ENCODE data around the gene RAB12.
"Not testable (repeated sequence)": the region's sequence is repeated elsewhere in the genome, so short reads cannot be mapped to it uniquely, and the experiment has no call there.

RAB12 gene

GRCh38 chr18:8651478-8652261 lies 42.4 kb downstream of the RAB12 start:
- not testable (repeated sequence) for DNase-seq

- peak; percentile 53 to 54 for DNase-seq
These were observed 45.5 kb downstream of the RAB12 start for GRCh38 chr18:8654503-8655451.

GRCh38 chr18:8656232-8656631 lies 47.0 kb downstream of the RAB12 start:
- DNase-seq, result no peak

- no peak for DNase-seq
These were observed 48.0 kb downstream of the RAB12 start for GRCh38 chr18:8657050-8657820.

- DNase-seq, result no peak
These were observed 48.7 kb downstream of the RAB12 start for GRCh38 chr18:8657873-8658470.

- DNase-seq, result no peak
These were observed 49.7 kb downstream of the RAB12 start for GRCh38 chr18:8658858-8659485.

GRCh38 chr18:8659609-8660242 lies 50.5 kb downstream of the RAB12 start:
- DNase-seq, result no peak

- no peak for DNase-seq
These were observed 51.1 kb downstream of the RAB12 start for GRCh38 chr18:8660316-8660715.

GRCh38 chr18:8661754-8662559 lies 52.7 kb downstream of the RAB12 start:
- no peak for DNase-seq

GRCh38 chr18:8662560-8663255 lies 53.5 kb downstream of the RAB12 start:
- no peak for DNase-seq

GRCh38 chr18:8667846-8668245 lies 58.6 kb downstream of the RAB12 start:
- DNase-seq, result no peak

- DNase-seq, result no peak
These were observed 59.1 kb downstream of the RAB12 start for GRCh38 chr18:8668381-8668780.

- DNase-seq, result no peak
These were observed 60.3 kb downstream of the RAB12 start for GRCh38 chr18:8669571-8669970.

- DNase-seq, result no peak
These were observed 64.3 kb downstream of the RAB12 start for GRCh38 chr18:8673256-8674209.

- no peak for DNase-seq
These were observed 65.8 kb downstream of the RAB12 start for GRCh38 chr18:8675057-8675456.

GRCh38 chr18:8681196-8681595 lies 72.0 kb downstream of the RAB12 start:
- DNase-seq, result no peak

- no peak for DNase-seq
These were observed 75.3 kb downstream of the RAB12 start for GRCh38 chr18:8684577-8684976.

GRCh38 chr18:8685141-8685913 lies 76.1 kb downstream of the RAB12 start:
- DNase-seq, result no peak

Measured in Kasumi-1 (cell line).